Stimulated activated CD4-positive, alpha-beta T cell treated with anti-CD3 and anti-CD28 coated beads, Interleukin-4, amount 100 ng/mL, for 48 hours (primary cell): ENCODE results near the gene FKBP4.
"Not testable (repeated sequence)": the region's sequence is repeated elsewhere in the genome, so short reads cannot be mapped to it uniquely, and the experiment has no call there.

Source experiments
- DNase-seq, 2 donors: peaks; one replicate each; pipeline ENCODE4 v3.0.0-alpha.2; 2020; ENCODE audit warnings: low read depth in 2 of 2

Gene FKBP4

GRCh38 chr12:2794736-2795289, at the start of gene FKBP4:
Gene FKBP4 (plus strand): TSS chr12:2794970. CDS start chr12:2795140, 170 bp downstream.
- DNase-seq = peak; percentile 80 to 88

GRCh38 chr12:2745655-2746054, 49.1 kb upstream of the FKBP4 start:
- no peak for DNase-seq

GRCh38 chr12:2749580-2749979, 45.2 kb upstream of the FKBP4 start:
- no peak for DNase-seq

GRCh38 chr12:2750185-2750584, 44.6 kb upstream of the FKBP4 start:
- no peak for DNase-seq

- no peak for DNase-seq
Measured at GRCh38 chr12:2751230-2751629, 43.5 kb upstream of the FKBP4 start.

- no peak for DNase-seq
Measured at GRCh38 chr12:2751686-2752085, 43.1 kb upstream of the FKBP4 start.

GRCh38 chr12:2752676-2753371, 41.9 kb upstream of the FKBP4 start:
- DNase-seq = peak; percentile 69 to 77

GRCh38 chr12:2753536-2753935, 41.2 kb upstream of the FKBP4 start:
- DNase-seq = no peak

GRCh38 chr12:2754208-2754607, 40.6 kb upstream of the FKBP4 start:
- no peak for DNase-seq

GRCh38 chr12:2756756-2757155, 38.0 kb upstream of the FKBP4 start:
- no peak for DNase-seq

GRCh38 chr12:2759733-2760132, 35.0 kb upstream of the FKBP4 start:
- DNase-seq = no peak

- no peak for DNase-seq
Measured at GRCh38 chr12:2764398-2764797, 30.4 kb upstream of the FKBP4 start.

DNA sequence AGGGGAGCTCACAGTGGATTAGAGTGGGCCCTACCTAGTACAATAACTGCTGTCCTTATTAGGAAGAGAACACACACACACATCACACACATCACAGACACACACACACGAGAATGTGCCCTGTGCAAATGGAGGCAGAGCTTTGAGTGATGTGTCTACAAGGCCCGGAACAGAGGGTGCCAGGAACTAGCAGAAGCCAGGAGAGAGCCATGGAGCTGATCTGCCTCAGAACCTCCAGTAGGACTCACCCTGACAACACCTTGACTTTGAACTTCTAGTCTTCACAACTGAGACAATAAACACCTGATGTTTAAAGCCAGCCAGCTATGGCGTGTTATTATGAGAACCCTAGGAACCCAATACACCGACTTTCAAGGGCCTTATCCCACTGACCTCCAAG, 29.7 kb upstream of the FKBP4 start:
- DNase-seq = no peak

- DNase-seq = no peak
Measured at GRCh38 chr12:2765608-2766007, 29.2 kb upstream of the FKBP4 start.

DNA sequence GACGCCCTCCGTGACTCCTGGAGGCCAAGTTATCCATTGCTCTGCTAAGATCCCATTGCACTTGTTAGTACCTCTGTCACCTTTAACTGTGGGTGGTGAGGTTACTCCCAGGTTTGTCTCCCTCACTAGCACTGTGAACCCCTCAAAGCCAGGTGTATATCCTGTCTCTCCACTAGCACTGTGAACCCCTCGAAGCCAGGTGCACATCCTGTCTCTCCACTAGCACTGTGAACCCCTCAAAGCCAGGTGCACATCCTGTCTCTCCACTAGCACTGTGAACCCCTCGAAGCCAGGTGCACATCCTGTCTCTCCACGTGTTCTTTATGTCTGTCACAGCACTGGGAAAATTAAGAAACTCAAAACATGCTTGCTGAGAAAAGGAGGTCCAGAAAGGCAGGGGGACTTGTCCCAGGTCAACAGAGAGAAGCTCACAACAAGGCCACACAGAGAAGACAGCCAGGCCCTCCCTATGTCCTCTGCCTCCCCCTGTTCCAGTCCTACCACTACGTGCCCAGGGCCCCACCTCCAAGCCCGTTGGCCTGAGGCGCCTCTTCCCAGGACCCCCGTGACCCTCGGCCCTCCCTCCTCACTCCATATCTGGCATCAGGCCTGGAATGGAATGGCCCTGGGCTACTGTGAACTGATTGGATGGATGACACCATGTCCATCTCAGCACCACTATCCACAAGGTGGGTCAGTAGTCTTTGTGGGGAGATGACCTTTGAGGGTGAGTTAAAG, 26.4 kb upstream of the FKBP4 start:
- DNase-seq = no peak

DNA sequence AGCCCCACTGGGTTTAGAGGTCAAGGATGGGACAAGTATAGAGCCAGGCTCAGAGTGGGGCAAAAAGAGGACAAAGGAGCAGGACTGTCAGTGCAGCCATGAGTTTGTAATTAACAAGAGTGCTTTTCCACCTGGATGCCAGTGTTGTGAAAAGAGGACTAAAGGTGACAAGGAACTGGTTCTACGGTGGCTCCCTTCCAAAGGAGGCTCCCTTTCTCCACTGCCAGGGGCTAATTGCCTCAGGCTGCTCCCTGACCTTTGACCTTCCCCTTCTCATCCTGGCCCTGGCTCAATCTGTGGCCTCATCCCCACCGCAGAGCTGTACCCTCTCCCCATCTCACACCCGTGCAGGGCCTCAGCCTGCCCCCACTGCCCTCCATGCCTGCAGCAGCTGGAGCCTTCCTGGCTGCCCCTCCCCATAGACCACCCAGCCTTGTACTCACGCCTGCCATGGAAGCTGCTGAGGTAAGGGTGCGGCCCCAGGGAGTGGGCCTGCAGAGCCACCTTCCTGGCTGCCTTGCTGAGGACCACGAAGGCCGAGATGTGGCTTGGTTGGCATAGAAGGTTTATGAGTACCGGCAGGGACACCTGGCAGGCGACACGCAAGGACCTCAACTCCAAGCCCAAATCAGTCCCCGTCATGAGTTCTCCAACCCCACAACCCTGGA, 24.8 kb upstream of the FKBP4 start:
- DNase-seq = no peak

- not testable (repeated sequence) for DNase-seq
Measured at GRCh38 chr12:2770544-2770943, 24.2 kb upstream of the FKBP4 start.

GRCh38 chr12:2772370-2772769, 22.4 kb upstream of the FKBP4 start:
- DNase-seq = no peak

- DNase-seq = no peak
Measured at GRCh38 chr12:2773199-2773875, 21.4 kb upstream of the FKBP4 start.

DNA sequence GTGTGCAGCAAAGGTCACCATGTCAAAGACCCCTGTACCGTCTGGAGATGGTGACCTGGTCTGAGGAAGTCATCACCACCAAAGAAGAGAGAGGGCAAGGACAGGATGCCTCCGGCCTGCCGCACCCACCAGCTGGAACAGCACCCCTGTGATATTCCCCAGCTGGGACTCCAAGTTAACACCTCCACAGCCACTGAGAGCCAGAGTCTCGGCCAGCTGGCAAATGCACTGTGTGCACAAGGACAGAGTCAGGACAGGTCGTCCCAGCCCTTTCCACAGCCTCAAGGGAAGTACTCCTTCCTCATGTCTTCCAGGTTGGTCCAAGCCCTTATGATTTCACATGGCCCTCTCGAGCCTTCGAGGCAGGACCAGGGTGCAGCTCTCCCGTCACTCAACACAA, 19.3 kb upstream of the FKBP4 start:
- no peak for DNase-seq

DNA sequence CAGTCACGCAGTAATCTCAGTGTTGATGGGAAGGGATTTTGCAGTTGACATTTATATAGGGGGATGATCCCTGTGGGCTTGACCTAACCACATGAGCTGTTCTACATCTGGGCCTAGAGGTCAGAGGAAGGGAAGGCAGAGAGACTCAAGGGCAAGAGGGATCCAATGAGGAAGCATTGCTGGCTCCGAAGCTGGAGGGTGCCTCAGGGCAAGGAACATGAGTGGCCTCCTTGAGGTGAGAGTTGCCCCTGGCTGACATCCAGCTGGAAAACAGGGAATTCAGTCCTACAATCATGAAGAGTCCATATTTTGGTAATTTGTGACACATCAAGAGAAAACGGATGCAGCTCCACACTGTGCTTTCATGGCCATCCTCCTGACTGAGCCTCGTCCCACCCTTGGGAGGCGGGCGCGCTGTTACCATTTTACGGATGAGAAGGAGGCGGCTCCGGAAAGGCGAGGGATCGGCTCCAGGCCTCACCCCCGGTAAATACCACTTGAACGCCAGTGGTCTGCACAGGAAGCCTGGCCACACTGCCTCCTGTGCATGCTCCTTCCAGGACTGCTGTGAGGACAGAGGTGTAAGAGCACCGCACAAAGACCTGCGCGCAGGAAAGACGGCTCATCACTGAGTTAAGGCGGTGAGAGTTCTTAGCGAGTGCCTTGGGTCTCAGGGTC, 18.5 kb upstream of the FKBP4 start:
- DNase-seq = no peak
